Adipocyte (in vitro differentiated cells): ENCODE data around the gene CASTOR2.
"Not testable (repeated sequence)": the region's sequence is repeated elsewhere in the genome, so short reads cannot be mapped to it uniquely, and the experiment has no call there.

ENCODE experiments used
- DNase-seq: peaks from one replicate; pipeline ENCODE4 v3.0.0-alpha.2; 2015; ENCODE audit warnings: low read depth
- H3K27me3 ChIP-seq: replicated peaks from 2 replicates; pipeline ENCODE4 v1.7.0; 2013; ENCODE audit warnings: mild to moderate bottlenecking, low read length, moderate library complexity; ENCODE audit not compliant: control insufficient read depth, insufficient read depth
- H3K36me3 ChIP-seq: 2 replicates; pipeline ENCODE4 v1.7.0; 2013; ENCODE audit warnings: low read length, mild to moderate bottlenecking, moderate library complexity; ENCODE audit not compliant: control insufficient read depth, insufficient read depth, severe bottlenecking
- H3K4me1 ChIP-seq: 2 replicates; pipeline ENCODE4 v1.7.0; 2013; ENCODE audit warnings: mild to moderate bottlenecking, low read length, moderate library complexity; ENCODE audit not compliant: control insufficient read depth, insufficient read depth
- H3K4me3 ChIP-seq: 2 replicates; pipeline ENCODE4 v1.7.0; 2013; ENCODE audit warnings: mild to moderate bottlenecking, low read length, moderate library complexity
- H3K9ac ChIP-seq: 2 replicates; pipeline ENCODE4 v1.7.0; 2013; ENCODE audit warnings: mild to moderate bottlenecking, low read length, moderate library complexity
- H3K9me3 ChIP-seq: 2 replicates; pipeline ENCODE4 v1.7.0; 2013; ENCODE audit warnings: mild to moderate bottlenecking, low read length, moderate library complexity; ENCODE audit not compliant: control insufficient read depth

CASTOR2 gene

DNA sequence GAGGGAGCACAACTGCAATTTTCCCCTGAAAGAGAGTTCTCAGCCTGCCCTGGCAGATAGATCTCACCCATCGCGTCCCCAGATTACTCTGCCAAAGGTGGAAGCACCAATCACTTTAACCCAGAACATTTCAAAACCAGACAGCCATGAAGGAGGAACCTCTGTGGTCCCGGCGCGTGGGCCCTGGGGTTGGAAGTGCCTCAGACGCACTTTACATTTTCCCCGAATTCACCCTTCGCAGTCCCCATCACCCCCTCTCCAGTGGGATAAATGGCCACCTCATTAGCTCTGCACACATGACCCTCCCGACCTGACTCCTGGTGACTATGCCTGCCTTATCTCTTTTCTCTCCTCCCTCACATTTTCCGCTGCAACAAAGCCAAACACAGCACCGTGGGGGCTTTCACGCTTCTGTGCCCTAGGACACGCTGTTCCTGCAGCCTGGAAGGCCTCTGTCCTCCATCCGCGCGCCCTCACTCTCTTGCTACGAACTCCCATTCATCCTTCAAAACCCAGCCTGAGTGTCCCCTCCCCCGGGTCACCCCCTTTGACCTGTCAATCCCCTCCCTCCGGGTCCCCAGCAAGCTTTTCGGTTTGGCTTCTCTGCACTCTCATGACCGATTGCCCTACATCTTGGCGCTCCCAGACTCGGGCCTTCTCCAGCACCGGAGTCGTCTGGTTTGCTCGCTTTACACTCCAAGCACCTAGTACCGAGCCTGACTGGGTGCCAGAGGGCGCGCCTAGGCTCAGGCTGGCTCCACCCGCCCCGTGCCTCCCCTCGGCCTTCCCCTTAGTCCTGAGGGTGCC lies 598 bp upstream of the CASTOR2 start:
- not testable (repeated sequence) for H3K4me3 ChIP-seq, H3K9ac ChIP-seq

DNA sequence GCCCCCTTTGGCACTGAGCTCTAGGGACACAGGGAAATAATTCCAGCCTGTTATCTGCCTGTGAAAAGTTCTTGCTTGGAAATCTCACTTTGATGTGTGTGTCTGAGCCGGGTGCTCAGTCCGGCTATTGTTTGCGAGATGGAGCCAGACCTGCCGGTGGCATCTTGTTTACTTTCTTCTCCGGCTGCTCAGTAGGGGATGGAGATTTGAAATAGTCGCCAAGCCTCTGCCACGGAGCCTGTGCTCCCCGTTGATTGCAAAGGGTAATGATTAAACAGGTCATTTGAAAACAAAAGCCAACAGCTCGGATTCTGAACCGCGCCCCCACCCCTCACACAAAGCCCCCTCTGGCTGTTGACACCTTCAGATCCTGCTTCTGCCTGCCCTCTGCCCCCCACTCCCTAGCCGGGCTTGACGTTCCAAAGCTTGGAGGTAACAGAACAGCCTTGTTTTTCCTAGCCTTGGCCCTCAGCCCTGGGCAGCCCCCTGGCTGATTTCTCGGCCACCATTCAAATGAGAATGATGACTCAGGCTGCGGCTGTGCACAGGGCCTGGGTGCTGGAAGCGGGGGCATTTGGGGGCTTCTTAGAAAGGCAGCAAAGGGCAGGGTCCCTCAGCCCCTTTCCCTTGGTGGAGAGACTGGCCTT lies 1.8 kb downstream of the CASTOR2 start:
- DNase-seq, H3K4me1 ChIP-seq: not testable (repeated sequence)

More for the DNA sequence above, 598 bp upstream of the CASTOR2 start:
- not testable (repeated sequence) for H3K27me3 ChIP-seq, H3K9me3 ChIP-seq, H3K4me1 ChIP-seq, DNase-seq, H3K36me3 ChIP-seq

DNA sequence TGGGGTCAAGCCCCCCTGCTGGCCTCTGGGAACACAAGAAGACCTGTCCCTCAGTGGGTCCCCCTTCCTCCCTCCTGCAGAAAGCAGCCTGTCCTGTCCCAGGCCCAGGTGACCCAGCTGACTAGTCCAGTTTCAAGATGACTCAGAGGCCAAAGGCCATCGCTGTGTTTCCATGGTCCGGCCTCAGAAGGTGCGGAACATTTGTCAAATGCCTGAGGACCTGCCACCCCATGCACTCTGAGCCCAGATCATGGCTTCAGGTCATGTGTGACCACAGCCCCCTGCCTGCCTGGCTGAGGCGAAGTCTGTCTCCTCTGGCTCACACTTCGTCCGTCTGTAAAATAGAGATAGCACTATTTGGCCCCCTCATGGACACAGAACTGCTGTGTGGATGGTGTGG lies 2.4 kb downstream of the CASTOR2 start:
- not testable (repeated sequence) for DNase-seq, H3K9ac ChIP-seq, H3K4me1 ChIP-seq, H3K9me3 ChIP-seq, H3K4me3 ChIP-seq, H3K36me3 ChIP-seq, H3K27me3 ChIP-seq

More for the DNA sequence above, 1.8 kb downstream of the CASTOR2 start:
- H3K36me3 ChIP-seq, H3K9ac ChIP-seq, H3K4me3 ChIP-seq, H3K27me3 ChIP-seq, H3K9me3 ChIP-seq: not testable (repeated sequence)

DNA sequence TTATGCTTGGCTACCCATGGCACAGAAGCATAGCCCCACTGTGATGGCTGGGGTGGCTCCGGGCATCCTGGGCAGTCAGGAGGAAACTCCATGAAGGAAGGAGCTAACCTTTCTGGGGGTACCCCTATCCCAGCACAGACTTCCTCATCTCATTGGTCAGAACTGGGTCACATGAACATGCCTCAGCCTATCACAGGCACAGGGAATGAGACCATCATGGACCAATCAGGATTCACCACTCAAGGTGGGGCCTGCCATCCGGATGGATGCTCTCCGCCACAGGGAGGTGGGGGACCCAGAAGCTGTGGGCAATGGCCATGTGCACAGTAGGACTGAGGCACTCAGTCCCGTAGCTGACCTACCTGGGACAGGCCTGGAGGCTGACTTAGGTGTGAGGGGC lies 6.9 kb downstream of the CASTOR2 start:
- not testable (repeated sequence) for H3K9ac ChIP-seq, H3K36me3 ChIP-seq, H3K9me3 ChIP-seq, DNase-seq, H3K4me3 ChIP-seq, H3K4me1 ChIP-seq, H3K27me3 ChIP-seq

DNA sequence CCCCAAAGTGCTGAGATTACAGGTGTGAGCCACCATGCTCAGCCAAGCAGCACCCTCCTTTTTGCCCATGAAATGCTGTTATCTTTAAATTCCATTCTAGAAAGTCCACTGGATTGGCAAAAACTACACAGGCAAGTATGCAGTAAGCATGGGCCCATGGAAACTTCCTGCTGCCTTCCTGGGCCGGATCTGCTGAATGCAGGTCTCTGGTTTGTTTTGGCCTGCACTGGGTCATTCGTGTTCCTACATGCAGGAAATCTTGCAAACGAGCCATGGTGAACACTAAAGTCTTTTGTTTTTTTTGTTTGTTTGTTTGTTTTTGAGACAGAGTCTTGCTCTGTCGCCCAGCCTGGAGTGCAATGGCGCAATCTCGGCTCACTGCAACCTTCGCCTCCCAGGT lies 7.9 kb downstream of the CASTOR2 start:
- not testable (repeated sequence) for H3K27me3 ChIP-seq, H3K9me3 ChIP-seq, H3K4me1 ChIP-seq, H3K4me3 ChIP-seq, H3K36me3 ChIP-seq, DNase-seq, H3K9ac ChIP-seq

DNA sequence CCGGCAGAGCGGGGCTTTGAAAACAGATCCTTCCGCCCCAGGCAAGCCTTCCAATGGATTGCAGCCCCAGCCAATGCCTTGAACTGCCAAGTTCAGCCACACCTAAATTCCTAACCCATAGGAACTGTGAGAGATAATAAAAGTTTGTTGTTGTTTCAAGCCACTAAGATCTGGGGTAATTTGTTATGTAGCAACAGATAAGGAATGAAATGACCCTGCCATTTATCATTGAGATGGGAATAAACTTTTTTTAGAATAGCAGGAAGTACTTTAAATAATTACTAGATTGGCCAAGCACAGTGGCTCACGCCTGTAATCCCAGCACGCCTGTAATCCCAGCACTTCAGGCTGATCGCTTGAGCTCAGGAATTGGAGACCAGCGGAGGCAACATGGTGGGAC lies 11.5 kb downstream of the CASTOR2 start:
- not testable (repeated sequence) for H3K27me3 ChIP-seq, H3K9ac ChIP-seq, H3K4me1 ChIP-seq, H3K36me3 ChIP-seq, H3K9me3 ChIP-seq, H3K4me3 ChIP-seq, DNase-seq

DNA sequence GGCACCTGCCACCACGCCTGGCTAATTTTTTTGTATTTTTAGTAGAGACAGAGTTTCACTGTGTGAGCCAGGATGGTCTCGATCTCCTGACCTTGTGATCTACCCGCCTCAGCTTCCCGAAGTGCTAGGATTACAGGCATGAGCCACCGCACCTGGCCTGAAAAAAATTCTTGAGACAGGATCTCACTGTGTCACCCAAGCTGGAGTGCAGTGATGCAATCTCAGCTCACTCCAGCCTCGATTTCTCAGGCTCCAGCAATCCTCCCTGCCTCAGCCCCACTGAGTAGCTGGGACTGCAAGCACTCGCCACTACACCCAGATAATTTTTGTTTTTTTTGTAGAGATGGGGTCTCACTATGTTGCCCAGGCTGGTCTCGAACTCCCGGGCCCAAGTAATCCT lies 13.0 kb downstream of the CASTOR2 start:
- H3K9me3 ChIP-seq, H3K9ac ChIP-seq, DNase-seq, H3K4me3 ChIP-seq, H3K36me3 ChIP-seq, H3K27me3 ChIP-seq, H3K4me1 ChIP-seq: not testable (repeated sequence)

DNA sequence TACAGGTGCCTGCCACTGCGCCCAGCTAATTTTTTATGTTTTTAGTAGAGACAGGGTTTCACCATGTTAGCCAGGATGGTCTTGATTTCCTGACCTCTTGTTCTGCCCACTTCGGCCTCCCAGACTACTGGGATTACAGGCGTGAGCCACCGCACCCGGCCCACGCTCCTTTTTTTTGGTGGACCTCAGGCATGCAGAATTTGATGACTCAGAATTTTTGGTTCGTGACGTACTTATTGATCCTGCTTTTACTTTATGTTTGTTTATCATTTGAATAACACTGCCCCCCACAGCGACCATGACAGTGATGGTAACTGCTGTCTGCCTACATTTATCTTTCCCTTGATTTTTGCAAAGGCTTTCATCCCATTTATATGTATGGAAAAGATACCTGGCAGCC lies 23.9 kb downstream of the CASTOR2 start:
- H3K9me3 ChIP-seq, H3K27me3 ChIP-seq, DNase-seq, H3K4me1 ChIP-seq, H3K9ac ChIP-seq, H3K4me3 ChIP-seq, H3K36me3 ChIP-seq: not testable (repeated sequence)

DNA sequence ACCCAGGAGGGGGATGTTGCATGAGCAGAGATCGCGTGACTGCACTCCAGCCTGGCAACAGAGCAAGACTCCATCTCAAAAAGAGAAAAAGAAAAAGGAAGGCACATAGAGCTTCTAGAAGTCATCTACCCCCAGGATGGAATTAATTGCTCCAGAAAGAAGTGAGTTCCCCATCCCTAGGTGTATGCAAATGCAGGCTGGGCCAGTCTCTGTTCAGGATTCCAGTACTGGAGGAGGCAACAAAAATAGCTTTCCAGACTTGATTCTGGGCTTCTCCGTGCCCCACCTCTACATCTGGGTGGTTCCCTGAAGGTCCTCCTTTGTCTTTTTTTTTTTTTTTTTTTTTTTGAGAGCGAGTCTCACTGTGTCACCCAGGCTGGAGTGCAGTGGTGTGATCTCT lies 28.6 kb downstream of the CASTOR2 start:
- Histone ChIP-seq H3K4me1 (peaks cover 22% of the 10 kb centered on the region), H3K4me3 (no peak overlapping the region), H3K27me3 (no peaks in the 10 kb centered on the region), H3K36me3 (no peaks in the 10 kb centered on the region), H3K9me3 (no peaks in the 10 kb centered on the region), H3K9ac (no peak overlapping the region)
- no peak for DNase-seq

DNA sequence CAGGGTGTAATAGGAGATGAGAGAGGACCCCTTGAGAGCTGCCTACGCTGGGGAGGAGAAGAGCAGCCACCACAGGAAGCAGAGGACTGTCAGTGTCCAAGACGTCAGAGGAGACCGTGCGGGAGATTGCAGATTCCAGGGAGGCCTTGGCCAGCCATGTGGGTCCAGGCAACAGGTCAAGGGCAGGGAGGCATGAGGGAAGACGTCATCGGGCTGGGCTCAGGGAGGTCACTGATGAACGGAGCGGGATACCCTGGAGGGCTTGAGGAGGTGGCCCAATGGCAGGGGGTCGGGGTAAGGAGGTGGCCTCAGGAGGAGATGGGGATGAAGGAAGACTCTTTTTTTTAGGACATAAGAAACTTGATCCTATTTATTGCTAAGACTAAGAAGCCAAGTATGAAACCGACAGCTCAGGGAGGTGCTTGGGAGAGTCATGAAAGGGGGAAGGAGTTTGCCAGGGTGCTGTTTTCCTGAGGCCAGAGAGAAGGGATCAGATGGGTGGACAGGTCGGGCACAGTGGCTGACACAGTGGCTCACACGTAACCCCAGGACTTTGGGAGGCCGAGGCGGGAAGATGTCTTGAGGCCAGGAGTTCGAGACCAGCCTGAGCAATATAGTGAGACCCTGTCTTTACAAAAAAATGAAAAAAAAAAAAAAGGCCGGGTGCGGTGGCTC lies 30.5 kb downstream of the CASTOR2 start:
- DNase-seq, result peak; percentile 14
- not testable (repeated sequence) for H3K9ac ChIP-seq, H3K27me3 ChIP-seq

DNA sequence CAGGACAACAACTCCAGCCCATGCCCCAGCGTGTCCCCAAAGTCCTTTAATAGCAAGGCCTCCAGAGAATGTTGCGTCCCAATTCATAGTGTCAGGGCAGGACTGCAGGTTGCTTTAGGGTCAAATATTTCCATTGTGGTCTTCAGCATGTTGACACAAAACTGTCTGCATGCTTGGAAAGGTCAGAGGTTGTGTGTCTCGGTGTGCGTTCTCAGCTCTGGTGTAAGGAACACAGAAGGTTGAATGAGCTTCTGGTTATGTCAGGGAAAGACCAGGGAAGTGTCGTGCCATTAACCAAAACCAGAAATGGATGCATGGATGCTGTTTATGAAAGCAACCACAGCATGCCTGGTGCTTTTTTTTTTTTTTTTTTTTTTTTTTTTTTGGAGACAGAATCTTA lies 31.9 kb downstream of the CASTOR2 start:
- not testable (repeated sequence) for H3K36me3 ChIP-seq, H3K9me3 ChIP-seq, H3K9ac ChIP-seq, H3K4me3 ChIP-seq, H3K27me3 ChIP-seq
- DNase-seq, result peak; percentile 8
- H3K4me1 ChIP-seq, result peaks cover 22% of the 10 kb centered on the region

More for the DNA sequence above, 30.5 kb downstream of the CASTOR2 start:
- peaks cover 22% of the 10 kb centered on the region for H3K4me1 ChIP-seq
- not testable (repeated sequence) for H3K4me3 ChIP-seq, H3K9me3 ChIP-seq, H3K36me3 ChIP-seq
